GM18499 (cell line): ENCODE measurements around the gene PIGN.
"Not testable (repeated sequence)": the region's sequence is repeated elsewhere in the genome, so short reads cannot be mapped to it uniquely, and the experiment has no call there.

Experiments
- ATAC-seq: cut with Tn5 transposase; IDR thresholded peaks from one replicate; pipeline ENCODE4 v1.9.1; 2021; ENCODE audit warnings: moderate number of reproducible peaks; ENCODE audit not compliant: insufficient read depth, unreplicated experiment

PIGN gene

GRCh38 chr18:62069556-62069955 lies 117.3 kb downstream of the PIGN start:
- no peak for ATAC-seq

- ATAC-seq: no peak
These were observed 120.6 kb downstream of the PIGN start for GRCh38 chr18:62066102-62066818.

- ATAC-seq: no peak
These were observed 122.5 kb downstream of the PIGN start for GRCh38 chr18:62064361-62064760.

- ATAC-seq: no peak
These were observed 124.9 kb downstream of the PIGN start for GRCh38 chr18:62061821-62062478.

GRCh38 chr18:62060820-62061219 lies 126.0 kb downstream of the PIGN start:
- no peak for ATAC-seq

GRCh38 chr18:62054929-62055498 lies 131.8 kb downstream of the PIGN start:
- ATAC-seq: no peak

GRCh38 chr18:62048279-62048678 lies 138.6 kb downstream of the PIGN start:
- ATAC-seq: no peak

- no peak for ATAC-seq
These were observed 141.5 kb downstream of the PIGN start for GRCh38 chr18:62045316-62045715.

- no peak for ATAC-seq
These were observed 142.3 kb downstream of the PIGN start for GRCh38 chr18:62044490-62045000.

- ATAC-seq: no peak
These were observed 148.7 kb downstream of the PIGN start for GRCh38 chr18:62037989-62038778.

- ATAC-seq: no peak
These were observed 149.7 kb downstream of the PIGN start for GRCh38 chr18:62037012-62037742.

- not testable (repeated sequence) for ATAC-seq
These were observed 152.6 kb downstream of the PIGN start for GRCh38 chr18:62034286-62034685.

- ATAC-seq: no peak
These were observed 153.1 kb downstream of the PIGN start for GRCh38 chr18:62033756-62034155.

- no peak for ATAC-seq
These were observed 153.6 kb downstream of the PIGN start for GRCh38 chr18:62033207-62033606.

- no peak for ATAC-seq
These were observed 156.5 kb downstream of the PIGN start for GRCh38 chr18:62030091-62030985.

- ATAC-seq: no peak
These were observed 158.1 kb downstream of the PIGN start for GRCh38 chr18:62028715-62029114.

- ATAC-seq: no peak
These were observed 158.8 kb downstream of the PIGN start for GRCh38 chr18:62027914-62028520.

- ATAC-seq: no peak
These were observed 160.3 kb downstream of the PIGN start for GRCh38 chr18:62026586-62026985.

- no peak for ATAC-seq
These were observed 161.9 kb downstream of the PIGN start for GRCh38 chr18:62024983-62025382.
